ENCODE data around the gene GDF2. TPM values are rescaled to one million over a fixed set of nuclear protein-coding genes. Genes with fewer than 3 reads are reported as not detected.

Gene GDF2
- total and polyA plus RNA-seq, 2 of the 4 experiments (the other 2 are of a cell fraction) = under 0.01 TPM; not detected in 1

GRCh38 chr10:47300429-47300931, 21.8 kb upstream of the GDF2 start:
- peak; percentile 61 for ATAC-seq (ENCODE audit: low read depth)
- no peaks in the 10 kb centered on the region; the same call in 1 of the 2 replicates for H3K4me1 ChIP-seq (ENCODE audit: control insufficient read depth, insufficient read depth, low read length)
- no peaks in the 10 kb centered on the region for H4K20me1 ChIP-seq (ENCODE audit: insufficient read depth, low read length)
- H2AK9ac ChIP-seq (replicated peaks; ENCODE audit: low read depth, low read length, poor library complexity) = no peak overlapping the region
- H3K4me3 ChIP-seq (ENCODE audit: insufficient read depth, low read depth, low read length) = peak overlapping the region; percentile 25; the same call in 1 of the 2 replicates
- H2BK5ac ChIP-seq (ENCODE audit: low read depth, low read length, poor library complexity, severe bottlenecking) = no peak overlapping the region
- peaks cover 84% of the 10 kb centered on the region for H3K27me3 ChIP-seq (ENCODE audit: control insufficient read depth, insufficient read depth, low read length)
- no peak overlapping the region for H3K14ac ChIP-seq (replicated peaks; ENCODE audit: low read depth, low read length)
- H3K79me1 ChIP-seq (ENCODE audit: low read depth in 1 of 2, low read length in 2 of 2) = no peaks in the 10 kb centered on the region
- no peaks in the 10 kb centered on the region for H3K9me3 ChIP-seq (ENCODE audit: control insufficient read depth, insufficient read depth, low read length)
- DNase-seq = no peak
- no peak overlapping the region for H4K8ac ChIP-seq (ENCODE audit: low read depth in 2 of 2, low read length in 2 of 2)
- no peak overlapping the region for H3K27ac ChIP-seq (ENCODE audit: insufficient read depth, low read length)
- WGBS, 2 experiments (ENCODE audit: extremely low coverage in 2 of 2, insufficient read length in 1 of 2) = 0% methylated on average over 31 of the region's 57 CpGs; no CpG with 5 or more reads in 1 of the 2 experiments
- no peak overlapping the region for H2AK5ac ChIP-seq (ENCODE audit: low read depth, low read length)
- no peak overlapping the region for H3K9ac ChIP-seq (ENCODE audit: low read depth, low read length)
- no peak overlapping the region for H3K56ac ChIP-seq (ENCODE audit: extremely low read depth, insufficient read depth, low read length)
- no peaks in the 10 kb centered on the region for H3K36me3 ChIP-seq (ENCODE audit: control insufficient read depth, insufficient read depth, low read length)
- in situ Hi-C loops (cut with MboI; ENCODE audit: low sequenced_read_pairs) = loop anchor here (10.0 kb wide), 1 partner anchor 276 kb away; no protein-coding TSS in a partner anchor
- no peak overlapping the region for H3K18ac ChIP-seq (ENCODE audit: low read depth, low read length)
- H3K23ac ChIP-seq (ENCODE audit: low read depth, low read length) = no peak overlapping the region
- no peak for TF ChIP-seq ELK1 (IDR thresholded peaks at IDR 0.05; ENCODE audit: borderline replicate concordance, low read depth, low read length)
- no peak for TF ChIP-seq POLR2A (IDR thresholded peaks at IDR 0.05; ENCODE audit: low read depth, low read length)
- TF ChIP-seq CTCF (conservative IDR thresholded peaks at IDR 0.05; ENCODE audit: low read depth, low read length) = no peak
- TF ChIP-seq BHLHE40 (IDR thresholded peaks at IDR 0.05; ENCODE audit: low read depth, low read length) = no peak
- no peak for TF ChIP-seq FOS (IDR thresholded peaks at IDR 0.05; ENCODE audit: low read depth, low read length)
- TF ChIP-seq CHD1 (IDR thresholded peaks at IDR 0.05; ENCODE audit: low read depth, low read length) = no peak
- TF ChIP-seq MAZ (IDR thresholded peaks at IDR 0.05; ENCODE audit: borderline replicate concordance, low read depth, low read length) = no peak
- no peak for TF ChIP-seq RCOR1 (IDR thresholded peaks at IDR 0.05; ENCODE audit: insufficient replicate concordance, low read length)
- TF ChIP-seq USF2 (IDR thresholded peaks at IDR 0.05; ENCODE audit: low read depth, low read length) = no peak
- TF ChIP-seq SMC3 (IDR thresholded peaks at IDR 0.05; ENCODE audit: low read depth, low read length) = no peak
- TF ChIP-seq MXI1 (IDR thresholded peaks at IDR 0.05; ENCODE audit: borderline replicate concordance, low read depth, low read length) = no peak
- no peak for TF ChIP-seq MAFK (IDR thresholded peaks at IDR 0.05; ENCODE audit: low read depth, low read length)
- TF ChIP-seq CEBPB (IDR thresholded peaks at IDR 0.05; ENCODE audit: low read depth, low read length) = no peak
- no peak for TF ChIP-seq RAD21 (IDR thresholded peaks at IDR 0.05; ENCODE audit: low read length)
- TF ChIP-seq RFX5 (IDR thresholded peaks at IDR 0.05; ENCODE audit: low read depth, low read length) = no peak
- no peak overlapping the region for H2BK120ac ChIP-seq (ENCODE audit: low read depth, low read length)
- H4K91ac ChIP-seq (ENCODE audit: insufficient read depth, low read depth, low read length) = no peak overlapping the region
- no peak overlapping the region for H4K5ac ChIP-seq (ENCODE audit: low read depth, low read length)
- peak overlapping the region; percentile 46 for H2AFZ ChIP-seq (replicated peaks; ENCODE audit: low read length, poor library complexity)
- ChIA-PET POLR2A (ENCODE audit: unreplicated experiment) (no interaction called here), CTCF (no interaction called here)
- dilution Hi-C loops (cut with HindIII; ENCODE audit: low sequenced_read_pairs, unreplicated experiment) = no loop called here
- intact Hi-C loops (cut with micrococcal nuclease) = no loop called here
- peak overlapping the region; percentile 44; the same call in 1 of the 2 replicates for H3K4me2 ChIP-seq (ENCODE audit: low read depth, low read length)
- H3K9me1 ChIP-seq (ENCODE audit: insufficient read depth, low read length) = no peaks in the 10 kb centered on the region; the same call in 1 of the 2 replicates
- no peak overlapping the region for H2BK20ac ChIP-seq (ENCODE audit: low read depth, low read length)
- no peak overlapping the region for H2BK15ac ChIP-seq (ENCODE audit: low read depth, low read length)
- BruUV-seq (replicated peaks) = no TSS peak
- H3K4ac ChIP-seq (ENCODE audit: low read depth, low read length) = no peak overlapping the region
